ENCODE data around the gene TTC9C. TPM values are rescaled to one million over a fixed set of nuclear protein-coding genes. Genes with fewer than 3 reads are reported as not detected.
A peak's percentile ranks its signal among the peaks of the same experiment; 100 is the strongest.

TTC9C gene
- total and polyA plus RNA-seq, 3 experiments from 2014 or later, result 22.2 to 37.2 (median 36.7) TPM

GRCh38 chr11:62787005-62787759 is 58.9 kb downstream of the TTC9C start, which contains the start of gene TMEM179B:
Gene TMEM179B, plus strand, starts transcription at chr11:62787402. Its CDS starts 30 bp downstream, at chr11:62787432.
- H3K27me3 Mint-ChIP-seq, result no peaks in the 10 kb centered on the region
- H3K27ac Mint-ChIP-seq, result peak within 1 kb of the TSS; percentile 95 to 100 (median 96)
- peak within 1 kb of the TSS; percentile 96 for H3K27ac ChIP-seq (ENCODE audit: low read depth, low read length)
- CTCF ChIA-PET, result interaction anchor here (0.6 to 4.9 kb wide), 44 partner anchors 8 to 392 kb away, joined by 3 to 74 read pairs (median 6); partner anchors contain the start of genes BSCL2, GNG3, HNRNPUL2 and NXF1
- peaks cover 0 to 55% (median 7%) of the 10 kb centered on the region in 3 donors for H3K36me3 Mint-ChIP-seq
- DNase-seq, result peak; percentile 97 to 99 (median 97)
- peaks cover 30% of the 10 kb centered on the region for H3K4me1 ChIP-seq (ENCODE audit: insufficient read depth, low read length)
- POLR2A ChIA-PET, result interaction anchor here (0.6 to 5.9 kb wide), 24 partner anchors 9 to 213 kb away, joined by 3 to 88 read pairs (median 6); partner anchors contain the start of genes B3GAT3, EEF1G, HNRNPUL2 and MTA2
- peaks cover 10% of the 10 kb centered on the region for H3K36me3 ChIP-seq (ENCODE audit: insufficient read depth, low read length)
- peak within 1 kb of the TSS; percentile 98 for H3K4me3 ChIP-seq (ENCODE audit: low read length)
- no peaks in the 10 kb centered on the region for H3K9me3 Mint-ChIP-seq
- H3K4me3 Mint-ChIP-seq, result peak within 1 kb of the TSS; percentile 94 to 97 (median 95)
- H3K9me3 ChIP-seq (ENCODE audit: low read length), result no peaks in the 10 kb centered on the region
- H3K27me3 ChIP-seq (ENCODE audit: insufficient read depth, low read length, poor library complexity, severe bottlenecking), result no peaks in the 10 kb centered on the region
- H3K4me1 Mint-ChIP-seq, result peaks cover 41 to 55% (median 51%) of the 10 kb centered on the region in 3 donors

Other genes with a start within 250 kb of the TTC9C start
- 100 to 1,000 TPM; 187 to 193 TPM for gene AHNAK, start 181.7 kb upstream of the TTC9C start, total RNA-seq
- 125 TPM for gene AHNAK, start 181.7 kb upstream of the TTC9C start, polyA plus RNA-seq
- gene EEF1G, start 154.6 kb upstream of the TTC9C start, total RNA-seq, result 1,000 to 10,000 TPM; 1,800 to 1,846 TPM
- 1,157 TPM for gene EEF1G, start 154.6 kb upstream of the TTC9C start, polyA plus RNA-seq
- 10 to 100 TPM; 30.8 to 32.7 TPM for gene TUT1, start 137.0 kb upstream of the TTC9C start, total RNA-seq
- gene TUT1, start 137.0 kb upstream of the TTC9C start, polyA plus RNA-seq, result 13.7 TPM
- gene MTA2, start 126.6 kb upstream of the TTC9C start, total RNA-seq, result 100 to 1,000 TPM; 248 to 263 TPM
- 37.4 TPM for gene MTA2, start 126.6 kb upstream of the TTC9C start, polyA plus RNA-seq
- 100 to 1,000 TPM; 133 to 134 TPM for gene EML3, start 115.7 kb upstream of the TTC9C start, total RNA-seq
- 22.9 TPM for gene EML3, start 115.7 kb upstream of the TTC9C start, polyA plus RNA-seq
- 1 to 10 TPM; 4.9 to 5.3 TPM for gene ROM1, start 115.2 kb upstream of the TTC9C start, total RNA-seq
- 1.7 TPM for gene ROM1, start 115.2 kb upstream of the TTC9C start, polyA plus RNA-seq
- 10 to 100 TPM; 67.4 to 68.2 TPM for gene B3GAT3, start 106.5 kb upstream of the TTC9C start, total RNA-seq
- gene B3GAT3, start 106.5 kb upstream of the TTC9C start, polyA plus RNA-seq, result 48.9 TPM
- gene GANAB, start 81.9 kb upstream of the TTC9C start, total RNA-seq, result 100 to 1,000 TPM; 213 to 219 TPM
- 164 TPM for gene GANAB, start 81.9 kb upstream of the TTC9C start, polyA plus RNA-seq
- gene INTS5, start 75.2 kb upstream of the TTC9C start, total RNA-seq, result 10 to 100 TPM; 41.3 to 45.9 TPM
- 45.2 TPM for gene INTS5, start 75.2 kb upstream of the TTC9C start, polyA plus RNA-seq
- gene C11orf98, start 63.3 kb upstream of the TTC9C start, total RNA-seq, result 100 to 1,000 TPM; 178 to 182 TPM
- gene C11orf98, start 63.3 kb upstream of the TTC9C start, polyA plus RNA-seq, result 118 TPM
- 10 to 100 TPM; 43.1 to 48.3 TPM for gene CSKMT, start 63.2 kb upstream of the TTC9C start, total RNA-seq
- gene CSKMT, start 63.2 kb upstream of the TTC9C start, polyA plus RNA-seq, result 3.6 TPM
- 1 to 10 TPM; 7.1 to 7.5 TPM for gene UQCC3, start 56.8 kb upstream of the TTC9C start, total RNA-seq
- gene UQCC3, start 56.8 kb upstream of the TTC9C start, polyA plus RNA-seq, result 11.2 TPM
- 10 to 100 TPM; 22.6 to 22.9 TPM for gene LBHD1, start 56.2 kb upstream of the TTC9C start, total RNA-seq
- gene LBHD1, start 56.2 kb upstream of the TTC9C start, polyA plus RNA-seq, result 7.6 TPM
- 100 to 1,000 TPM; 142 to 143 TPM for gene UBXN1, start 49.4 kb upstream of the TTC9C start, total RNA-seq
- gene UBXN1, start 49.4 kb upstream of the TTC9C start, polyA plus RNA-seq, result 164 TPM
- under 1 TPM; 0.11 to 0.22 TPM for gene LRRN4CL, start 39.0 kb upstream of the TTC9C start, total RNA-seq
- gene LRRN4CL, start 39.0 kb upstream of the TTC9C start, polyA plus RNA-seq, result not detected
- 10 to 100 TPM; 32.9 to 33.3 TPM for gene BSCL2, start 21.1 kb upstream of the TTC9C start, total RNA-seq
- gene BSCL2, start 21.1 kb upstream of the TTC9C start, polyA plus RNA-seq, result 48.8 TPM
- gene GNG3, start 20.8 kb upstream of the TTC9C start, total RNA-seq, result not detected
- 0.36 TPM for gene GNG3, start 20.8 kb upstream of the TTC9C start, polyA plus RNA-seq
- gene HNRNPUL2, start 1.0 kb upstream of the TTC9C start, total RNA-seq, result 10 to 100 TPM; 58.7 to 64.3 TPM
- gene HNRNPUL2, start 1.0 kb upstream of the TTC9C start, polyA plus RNA-seq, result 3.3 TPM
- 10 to 100 TPM in 1 of 2 experiments, 1 to 10 TPM in 1; 9.4 to 11.6 TPM for gene ZBTB3, start 25.7 kb downstream of the TTC9C start, total RNA-seq
- 3.5 TPM for gene ZBTB3, start 25.7 kb downstream of the TTC9C start, polyA plus RNA-seq
- 100 to 1,000 TPM; 151 to 160 TPM for gene POLR2G, start 33.1 kb downstream of the TTC9C start, total RNA-seq
- gene POLR2G, start 33.1 kb downstream of the TTC9C start, polyA plus RNA-seq, result 272 TPM
- gene TAF6L, start 42.9 kb downstream of the TTC9C start, total RNA-seq, result 10 to 100 TPM; 21.8 to 24.1 TPM
- 9.6 TPM for gene TAF6L, start 42.9 kb downstream of the TTC9C start, polyA plus RNA-seq
- 10 to 100 TPM; 46.4 to 49.2 TPM for gene TMEM179B, start 58.9 kb downstream of the TTC9C start, total RNA-seq
- gene TMEM179B, start 58.9 kb downstream of the TTC9C start, polyA plus RNA-seq, result 135 TPM
- gene TMEM223, start 63.5 kb downstream of the TTC9C start, total RNA-seq, result 10 to 100 TPM; 13.0 to 14.6 TPM
- gene TMEM223, start 63.5 kb downstream of the TTC9C start, polyA plus RNA-seq, result 56.0 TPM
- 100 to 1,000 TPM; 112 to 126 TPM for gene NXF1, start 77.0 kb downstream of the TTC9C start, total RNA-seq
- gene NXF1, start 77.0 kb downstream of the TTC9C start, polyA plus RNA-seq, result 81.2 TPM
- gene STX5, start 103.6 kb downstream of the TTC9C start, total RNA-seq, result 10 to 100 TPM; 34.7 to 35.3 TPM
- gene STX5, start 103.6 kb downstream of the TTC9C start, polyA plus RNA-seq, result 37.2 TPM
- gene TEX54, start 104.4 kb downstream of the TTC9C start, total RNA-seq, result under 1 TPM in 1 of 2 experiments, not detected in 1; 0.50 TPM
- gene TEX54, start 104.4 kb downstream of the TTC9C start, polyA plus RNA-seq, result 0.66 TPM
- gene WDR74, start 111.1 kb downstream of the TTC9C start, total RNA-seq, result 100 to 1,000 TPM; 124 to 131 TPM
- 42.4 TPM for gene WDR74, start 111.1 kb downstream of the TTC9C start, polyA plus RNA-seq
- 100 to 1,000 TPM; 426 to 430 TPM for gene SLC3A2, start 152.4 kb downstream of the TTC9C start, total RNA-seq
- 180 TPM for gene SLC3A2, start 152.4 kb downstream of the TTC9C start, polyA plus RNA-seq
- not detected for gene CHRM1, start 192.9 kb downstream of the TTC9C start, total RNA-seq
- gene CHRM1, start 192.9 kb downstream of the TTC9C start, polyA plus RNA-seq, result not detected

Data from CD8-positive, alpha-beta memory T cell (primary cell).